Measurements from ENCODE around the gene PPP1R15A.

DNA sequence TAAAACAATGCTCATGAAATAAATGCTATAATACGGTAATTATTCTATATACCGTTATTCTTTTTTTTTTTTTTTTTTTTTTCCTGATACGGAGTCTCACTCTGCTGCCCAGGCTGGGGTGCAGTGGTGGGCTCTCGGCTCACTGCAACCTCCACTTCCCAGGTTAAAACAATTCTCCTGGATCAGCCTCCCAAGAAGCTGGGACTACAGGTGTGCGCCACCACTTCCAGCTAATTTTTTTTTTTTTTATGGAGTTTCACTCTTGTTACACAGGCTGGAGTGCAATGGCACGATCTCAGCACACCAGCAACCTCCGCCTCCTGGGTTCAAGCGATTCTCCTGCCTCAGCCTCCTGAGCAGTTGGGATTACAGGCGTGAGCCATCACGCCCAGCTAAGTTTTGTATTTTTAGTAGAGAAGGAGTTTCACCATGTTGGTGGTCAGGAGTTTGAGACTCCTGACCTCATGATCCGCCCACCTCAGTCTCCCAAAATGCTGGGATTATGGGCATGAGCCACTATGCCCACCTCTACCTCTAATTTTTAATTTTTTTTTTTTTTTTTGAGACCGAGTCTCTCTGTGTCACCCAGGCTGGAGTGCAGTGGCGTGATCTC is 6.9 kb downstream of the PPP1R15A start:
- no peak for TF ChIP-seq CTCF (IDR thresholded peaks at IDR 0.05)
- no peak for TF ChIP-seq EP300 (IDR thresholded peaks at IDR 0.05)

Data from tibial nerve (tissue), 4 donors.